LNCAP (cell line): ENCODE measurements around the gene TMEM225B.

Experiments
- CTCF ChIP-seq: fragments of 450-650 bp; IDR thresholded peaks from 2 replicates; pipeline ENCODE4 v1.5.1; 2017; ENCODE audit warnings: mild to moderate bottlenecking

The TMEM225B gene

GRCh38 chr7:99596408-99596955, 1.6 kb upstream of the TMEM225B start:
- TF ChIP-seq CTCF, result no peak; the same call in 1 of the 2 replicates

- TF ChIP-seq CTCF, result no peak
Measured at GRCh38 chr7:99599836-99600235, 1.8 kb downstream of the TMEM225B start.

GRCh38 chr7:99601656-99602310, 3.7 kb downstream of the TMEM225B start:
- TF ChIP-seq CTCF, result no peak

- no peak for TF ChIP-seq CTCF
Measured at GRCh38 chr7:99605527-99605926, 7.5 kb downstream of the TMEM225B start.

- TF ChIP-seq CTCF, result no peak
Measured at GRCh38 chr7:99606531-99606930, 8.5 kb downstream of the TMEM225B start.

GRCh38 chr7:99607548-99607947, 9.5 kb downstream of the TMEM225B start:
- no peak for TF ChIP-seq CTCF

- TF ChIP-seq CTCF, result no peak
Measured at GRCh38 chr7:99614495-99614894, 16.4 kb downstream of the TMEM225B start.

GRCh38 chr7:99615989-99616358, 17.9 kb downstream of the TMEM225B start:
- no peak for TF ChIP-seq CTCF
